Esophagus (tissue), 2 donors: Measurements from ENCODE around the gene NFXL1. TPM values are rescaled to one million over a fixed set of nuclear protein-coding genes. Genes with fewer than 3 reads are reported as not detected.

Experiments
- H3K27ac ChIP-seq, 2 donors: one replicate each; pipeline ENCODE4 v1.5.1; 2013; ENCODE audit warnings: low read depth in 2 of 2, mild to moderate bottlenecking in 2 of 2, inconsistent platforms in 1 of 2, low read length in 1 of 2, moderate library complexity in 1 of 2
- H3K27me3 ChIP-seq, 2 donors: one replicate each; pipeline ENCODE4 v1.6.1; 2013; ENCODE audit warnings: low read length in 2 of 2, control low read depth in 1 of 2, mild to moderate bottlenecking in 1 of 2; ENCODE audit not compliant: insufficient read depth in 2 of 2, control insufficient read depth in 1 of 2
- H3K36me3 ChIP-seq, 2 donors: one replicate each; pipeline ENCODE4 v1.6.1; 2013; ENCODE audit warnings: low read length in 1 of 2; ENCODE audit not compliant: control insufficient read depth in 2 of 2, insufficient read depth in 2 of 2
- H3K4me1 ChIP-seq, 2 donors: one replicate each; pipeline ENCODE4 v1.6.1; 2013; ENCODE audit warnings: low read length in 1 of 2; ENCODE audit not compliant: control insufficient read depth in 2 of 2, insufficient read depth in 2 of 2
- H3K4me3 ChIP-seq, 2 donors: one replicate each; pipeline ENCODE4 v1.5.1; 2013; ENCODE audit warnings: low read length in 2 of 2, mild to moderate bottlenecking in 2 of 2, low read depth in 1 of 2, moderate library complexity in 1 of 2
- H3K9me3 ChIP-seq, 2 donors: one replicate each; pipeline ENCODE4 v1.6.1; 2013; ENCODE audit warnings: mild to moderate bottlenecking in 2 of 2, low read depth in 1 of 2, low read length in 1 of 2, moderate library complexity in 1 of 2; ENCODE audit not compliant: control insufficient read depth in 2 of 2, insufficient read depth in 1 of 2
- WGBS, 2 donors: extraction: QIAGEN DNeasy Blood & Tissue Kit; methylation state at CpG; one replicate each; pipeline ENCODE4 v1.1.7; 2013; 5-methylcytosine and 5-hydroxymethylcytosine counted together
- polyA plus RNA-seq, 2 donors: library from polyadenylated mRNA; stranded (reverse); fragments of 200-250 nt; gene quantifications; one replicate each; pipeline ENCODE4 v1.2.3, GENCODE V29; 2013
- donor health status: healthy with polysubstance abuse.
- donor health status: Bipolar disorder and iron deficiency.

NFXL1 gene
- polyA plus RNA-seq, 2 donors, result 4.6 to 6.9 TPM

DNA sequence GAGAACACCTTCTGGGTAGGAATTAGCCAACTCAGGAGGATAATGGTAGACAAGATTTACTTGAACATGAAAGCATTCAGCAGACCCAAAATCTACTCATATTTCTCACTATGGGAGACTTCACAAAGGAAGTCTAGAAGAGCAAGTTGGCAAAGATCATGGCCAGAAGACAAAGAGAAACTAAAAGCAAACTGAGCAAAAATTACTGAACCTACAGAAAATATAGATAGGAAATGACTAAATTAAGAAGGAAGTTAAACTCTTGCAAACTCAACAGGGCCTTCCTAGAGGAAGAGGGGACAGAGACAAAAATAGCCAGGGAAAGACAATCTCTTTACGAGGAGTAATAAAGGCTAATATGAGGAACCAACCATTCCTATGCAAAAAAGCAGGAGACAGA is 95.2 kb downstream of the NFXL1 start:
- Histone ChIP-seq H3K27ac (no peak overlapping the region), H3K4me1 (no peaks in the 10 kb centered on the region), H3K4me3 (no peak overlapping the region), H3K27me3 (no peaks in the 10 kb centered on the region), H3K9me3 (no peaks in the 10 kb centered on the region), H3K36me3 (no peaks in the 10 kb centered on the region)
- WGBS, 2 donors, result 81 to 88% methylated on average over 1 of the region's 1 CpG

DNA sequence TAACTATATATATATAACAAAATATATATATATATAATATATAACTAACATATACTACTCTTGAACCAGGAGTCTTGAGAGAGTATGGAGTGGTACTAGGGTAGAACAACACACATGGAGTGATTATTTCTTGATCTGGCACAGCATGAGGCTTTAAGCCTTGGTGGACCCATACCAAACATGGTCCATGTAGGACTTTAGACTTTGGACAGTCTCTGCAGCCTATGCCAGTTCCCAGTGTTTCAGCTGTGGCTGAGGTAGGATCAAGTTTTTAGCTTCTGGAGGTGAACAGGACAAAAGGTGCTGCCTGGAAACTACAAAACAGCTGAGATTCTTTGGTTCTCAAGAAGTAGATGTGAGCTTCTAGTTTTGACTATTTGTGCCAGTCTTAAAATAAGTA is 97.1 kb downstream of the NFXL1 start:
- Histone ChIP-seq H3K9me3 (no peaks in the 10 kb centered on the region), H3K4me1 (no peaks in the 10 kb centered on the region), H3K27ac (no peak overlapping the region), H3K36me3 (no peaks in the 10 kb centered on the region), H3K4me3 (no peak overlapping the region), H3K27me3 (no peaks in the 10 kb centered on the region)

DNA sequence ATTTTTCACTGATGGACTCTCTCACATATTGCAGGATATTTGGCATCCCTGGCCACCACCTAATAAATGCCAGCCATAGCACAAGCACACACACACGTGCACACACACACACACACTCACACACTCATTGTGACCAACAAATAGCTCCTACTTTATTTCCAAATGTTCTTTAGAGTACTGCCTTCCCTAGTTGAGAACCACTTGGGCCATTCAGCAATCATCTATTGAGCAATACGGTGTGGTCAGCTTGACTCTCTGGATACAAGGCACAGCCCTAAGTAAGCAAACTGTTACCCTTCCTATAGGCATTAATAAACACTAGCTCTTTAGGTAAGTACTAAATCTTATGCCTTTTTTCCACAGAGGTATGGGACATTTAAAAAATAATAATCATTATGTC is 97.6 kb downstream of the NFXL1 start:
- WGBS, 2 donors, result 92 to 93% methylated on average over 2 of the region's 2 CpGs

DNA sequence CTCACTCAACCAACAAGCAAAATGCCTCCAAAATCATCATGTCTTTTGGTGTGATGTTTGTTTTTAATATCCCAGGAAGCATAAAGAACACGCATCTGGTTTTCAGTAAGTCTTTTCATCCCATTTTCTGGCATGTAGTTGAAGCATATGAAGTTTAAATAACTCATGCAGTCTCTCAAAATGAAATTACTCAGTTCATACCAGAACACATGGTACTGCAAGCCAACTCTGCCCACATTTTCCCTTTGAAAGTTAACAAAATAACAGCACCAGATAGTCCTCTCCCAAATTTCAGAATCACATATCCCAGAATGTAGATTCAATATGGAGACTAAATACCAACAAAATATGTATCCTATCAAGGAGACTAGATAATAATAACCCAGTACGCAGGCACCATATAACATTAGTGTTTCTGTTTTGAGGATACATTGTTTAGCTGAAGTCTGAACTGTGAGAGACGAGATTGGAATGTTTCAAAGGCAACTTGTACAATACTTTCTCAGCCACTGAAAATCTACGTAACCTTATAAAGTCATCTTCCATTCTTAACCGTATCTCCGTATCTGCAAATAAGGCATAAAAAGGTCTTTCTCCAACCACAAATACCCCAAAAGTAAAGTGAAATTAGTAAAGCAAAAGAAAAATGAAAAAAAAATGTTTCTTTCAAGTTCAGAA is 99.6 kb downstream of the NFXL1 start:
- Histone ChIP-seq H3K9me3 (no peaks in the 10 kb centered on the region), H3K27me3 (no peaks in the 10 kb centered on the region), H3K27ac (no peak overlapping the region), H3K4me1 (no peaks in the 10 kb centered on the region), H3K36me3 (no peaks in the 10 kb centered on the region), H3K4me3 (no peak overlapping the region)
- WGBS, 2 donors, result 65 to 71% methylated on average over 6 of the region's 6 CpGs

More for the DNA sequence above, 97.6 kb downstream of the NFXL1 start:
- Histone ChIP-seq H3K4me1 (no peaks in the 10 kb centered on the region), H3K9me3 (no peaks in the 10 kb centered on the region), H3K27me3 (no peaks in the 10 kb centered on the region), H3K27ac (no peak overlapping the region), H3K4me3 (no peak overlapping the region), H3K36me3 (no peaks in the 10 kb centered on the region)

DNA sequence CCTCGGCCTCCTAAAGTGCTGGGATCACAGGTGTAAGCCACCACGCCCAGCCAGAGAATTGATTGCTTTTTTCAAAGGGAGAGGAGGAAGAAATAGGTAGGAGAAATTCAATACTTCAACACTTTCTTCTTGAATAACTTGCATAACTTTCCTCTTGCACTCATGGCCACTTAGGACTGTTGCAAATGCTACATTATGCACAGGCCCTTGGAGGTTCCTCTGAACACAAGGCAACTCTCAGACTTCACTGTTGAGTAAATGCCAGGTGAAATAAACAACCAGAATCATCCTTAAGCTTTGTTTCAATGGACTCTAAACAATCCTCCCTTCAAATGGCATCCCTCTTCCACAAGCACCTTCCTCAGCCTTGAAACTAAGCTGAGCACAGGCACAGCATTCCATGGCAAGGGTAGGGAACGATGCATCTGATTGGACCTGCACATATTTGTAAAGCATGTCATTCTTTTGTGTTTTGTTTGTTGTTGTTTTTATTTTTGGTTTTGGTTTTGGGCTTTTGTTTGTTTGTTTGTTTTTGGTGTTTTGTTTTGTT is 104.7 kb downstream of the NFXL1 start:
- Histone ChIP-seq H3K4me1 (no peaks in the 10 kb centered on the region), H3K27me3 (no peaks in the 10 kb centered on the region), H3K36me3 (no peaks in the 10 kb centered on the region), H3K27ac (no peak overlapping the region), H3K9me3 (no peaks in the 10 kb centered on the region), H3K4me3 (no peak overlapping the region)
- WGBS, 2 donors, result 76 to 86% methylated on average over 3 of the region's 3 CpGs

DNA sequence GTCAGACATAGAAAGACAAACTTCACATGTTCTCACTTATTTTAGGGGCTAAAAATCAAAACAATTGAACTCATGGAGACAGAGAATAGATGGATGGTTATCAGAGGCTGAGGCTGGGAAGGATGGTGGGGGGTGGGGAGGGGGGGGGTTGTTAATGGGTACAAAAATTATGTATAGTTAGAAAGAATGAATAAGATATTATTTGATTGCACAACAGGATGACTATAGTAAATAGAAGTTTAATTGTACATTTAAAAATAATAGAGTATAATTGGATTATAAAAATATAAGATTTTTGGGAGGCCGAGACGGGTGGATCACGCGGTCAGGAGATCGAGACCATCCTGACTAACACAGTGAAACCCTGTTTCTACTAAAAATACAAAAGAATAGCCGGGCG is 109.8 kb downstream of the NFXL1 start:
- no peaks in the 10 kb centered on the region for H3K4me1 ChIP-seq
- H3K9me3 ChIP-seq, result no peaks in the 10 kb centered on the region
- 92 to 95% methylated on average over 7 of the region's 7 CpGs for WGBS, 2 donors
- H3K4me3 ChIP-seq, result no peak overlapping the region
- no peaks in the 10 kb centered on the region for H3K27me3 ChIP-seq
- no peak overlapping the region for H3K27ac ChIP-seq
- H3K36me3 ChIP-seq, result no peaks in the 10 kb centered on the region

DNA sequence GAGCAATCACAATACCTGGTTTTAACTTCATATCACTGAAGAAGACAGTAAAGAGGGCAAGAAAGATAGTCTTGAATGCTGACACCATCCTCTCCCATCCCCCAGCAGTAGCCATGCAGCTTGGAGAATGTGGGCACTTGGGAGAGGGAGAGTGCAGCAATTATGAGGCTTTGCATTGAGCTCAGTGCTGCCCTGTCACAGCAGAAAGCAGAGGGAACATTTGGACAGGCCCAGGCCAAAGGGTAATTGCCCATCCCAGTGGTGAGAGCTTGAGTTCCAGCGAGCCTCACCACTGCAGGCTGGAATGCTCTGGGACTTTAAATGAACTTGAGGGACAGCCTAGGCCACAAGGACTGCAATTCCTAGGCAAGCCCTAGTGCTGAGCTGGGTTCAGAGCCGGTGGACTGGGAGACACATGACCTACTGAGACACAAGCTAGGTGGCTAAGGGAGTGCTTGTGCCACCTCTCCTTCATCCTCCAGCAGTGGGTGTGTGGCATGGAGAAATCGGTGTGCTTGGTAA is 112.8 kb downstream of the NFXL1 start:
- no peaks in the 10 kb centered on the region for H3K27me3 ChIP-seq
- no peaks in the 10 kb centered on the region for H3K4me1 ChIP-seq
- H3K9me3 ChIP-seq, result no peaks in the 10 kb centered on the region
- H3K4me3 ChIP-seq, result no peak overlapping the region
- H3K36me3 ChIP-seq, result no peaks in the 10 kb centered on the region
- no peak overlapping the region for H3K27ac ChIP-seq
- 82 to 90% methylated on average over 3 of the region's 3 CpGs for WGBS, 2 donors

DNA sequence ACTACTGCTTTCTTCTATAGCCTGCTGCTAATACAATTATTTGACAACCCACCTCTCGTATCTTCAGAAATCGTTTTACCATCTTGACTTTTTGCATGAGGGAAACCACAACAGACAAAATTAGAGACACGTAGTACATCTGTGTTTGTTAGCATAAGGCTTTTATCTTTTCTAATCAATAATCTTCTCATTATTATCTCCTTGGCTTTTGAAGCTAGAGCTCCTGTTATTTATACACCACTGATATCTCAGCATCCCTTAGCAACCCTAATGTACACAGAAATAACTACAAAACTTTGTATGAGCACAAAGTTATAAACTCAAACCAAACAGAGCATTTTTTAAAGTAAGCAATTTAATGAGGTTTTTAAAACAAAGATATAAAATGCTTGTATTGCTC is 116.2 kb downstream of the NFXL1 start:
- 32 to 44% methylated on average over 3 of the region's 3 CpGs for WGBS, 2 donors
- H3K36me3 ChIP-seq, result no peaks in the 10 kb centered on the region
- no peak overlapping the region for H3K4me3 ChIP-seq
- no peaks in the 10 kb centered on the region for H3K9me3 ChIP-seq
- H3K4me1 ChIP-seq, result no peaks in the 10 kb centered on the region
- H3K27ac ChIP-seq, result no peak overlapping the region
- no peaks in the 10 kb centered on the region for H3K27me3 ChIP-seq
